Lower lobe of right lung (tissue), 2 donors: ENCODE results near the gene FGF6. TPM values are rescaled to one million over a fixed set of nuclear protein-coding genes. Genes with fewer than 3 reads are reported as not detected.
"Not testable (repeated sequence)": the region's sequence is repeated elsewhere in the genome, so short reads cannot be mapped to it uniquely, and the experiment has no call there.

Source experiments
- ATAC-seq, 2 donors: fragments of 200-7000 bp; cut with Tn5 transposase; one replicate each; pipeline ENCODE4 v1.9.1; 2020 to 2022; ENCODE audit warnings: mild to moderate bottlenecking in 2 of 2, moderate library complexity in 2 of 2
- DNase-seq: peaks from one replicate; pipeline ENCODE4 v3.0.0-alpha.2; 2020
- H3K27ac ChIP-seq: fragments of 200-600 bp; one replicate; pipeline ENCODE4 v1.8.0; 2022
- H3K27me3 ChIP-seq: fragments of 200-600 bp; one replicate; pipeline ENCODE4 v1.8.0; 2022; ENCODE audit warnings: low read depth
- H3K36me3 ChIP-seq: fragments of 200-600 bp; one replicate; pipeline ENCODE4 v1.8.0; 2022; ENCODE audit warnings: mild to moderate bottlenecking
- H3K4me1 ChIP-seq: fragments of 200-600 bp; one replicate; pipeline ENCODE4 v1.8.0; 2022
- H3K4me3 ChIP-seq: fragments of 200-600 bp; one replicate; pipeline ENCODE4 v1.8.0; 2022; ENCODE audit warnings: mild to moderate bottlenecking
- H3K9me3 ChIP-seq: fragments of 200-600 bp; one replicate; pipeline ENCODE4 v1.8.0; 2022
- CTCF ChIP-seq: fragments of 200-600 bp; IDR thresholded peaks from one replicate; pipeline ENCODE4 v1.8.0; 2022; ENCODE audit warnings: antibody characterized with exemption, mild to moderate bottlenecking
- intact Hi-C: fragments of 100-400 bp; cut with DNase I; formaldehyde crosslinking; loops from one replicate; pipeline ENCODE4 v1.11.0; 2022
- total RNA-seq: library from RNA; stranded (reverse); fragmentation: NEBNext Ultra II Directional; extraction: Animal tissue kit (Norgen Biotek cat#: 25700); gene quantifications from one replicate; pipeline ENCODE4 v1.2.1, GENCODE V29; 2021
- donor health status: DM: no; HTN: yes; CAD: no; lungs with severe emphysema.

FGF6 gene
- total RNA-seq, 1 donor from 2014 or later: not detected

- intact Hi-C loops: no loop called here
- no peaks in the 10 kb centered on the region for H3K9me3 ChIP-seq
- DNase-seq (no peak), ATAC-seq (no peak)
- no peak overlapping the region for H3K27ac ChIP-seq
- H3K36me3 ChIP-seq: no peaks in the 10 kb centered on the region
- no peaks in the 10 kb centered on the region for H3K4me1 ChIP-seq
- no peak for TF ChIP-seq CTCF
- H3K27me3 ChIP-seq: peaks cover 18% of the 10 kb centered on the region
- no peak overlapping the region for H3K4me3 ChIP-seq
These were observed 27.7 kb downstream of the FGF6 start for GRCh38 chr12:4417936-4418335.

- H3K9me3 ChIP-seq: no peaks in the 10 kb centered on the region
- intact Hi-C loops: no loop called here
- H3K4me1 ChIP-seq: no peaks in the 10 kb centered on the region
- ATAC-seq: no peak
- DNase-seq: no peak
- no peaks in the 10 kb centered on the region for H3K36me3 ChIP-seq
- peaks cover 18% of the 10 kb centered on the region for H3K27me3 ChIP-seq
- H3K27ac ChIP-seq: no peak overlapping the region
- no peak overlapping the region for H3K4me3 ChIP-seq
- no peak for TF ChIP-seq CTCF
These were observed 28.2 kb downstream of the FGF6 start for GRCh38 chr12:4417455-4417854.

GRCh38 chr12:4416276-4416675, 29.3 kb downstream of the FGF6 start:
- DNase-seq: no peak
- peaks cover 18% of the 10 kb centered on the region for H3K27me3 ChIP-seq
- H3K4me3 ChIP-seq: no peak overlapping the region
- no peaks in the 10 kb centered on the region for H3K4me1 ChIP-seq
- no peak for TF ChIP-seq CTCF
- no peaks in the 10 kb centered on the region for H3K36me3 ChIP-seq
- no peaks in the 10 kb centered on the region for H3K9me3 ChIP-seq
- H3K27ac ChIP-seq: no peak overlapping the region
- ATAC-seq: no peak
- intact Hi-C loops: no loop called here

- intact Hi-C loops: no loop called here
- TF ChIP-seq CTCF: no peak
- H3K27me3 ChIP-seq: peaks cover 8% of the 10 kb centered on the region
- H3K27ac ChIP-seq: no peak overlapping the region
- no peaks in the 10 kb centered on the region for H3K36me3 ChIP-seq
- no peak for ATAC-seq
- no peaks in the 10 kb centered on the region for H3K9me3 ChIP-seq
- H3K4me1 ChIP-seq: no peaks in the 10 kb centered on the region
- H3K4me3 ChIP-seq: no peak overlapping the region
- no peak for DNase-seq
These were observed 33.1 kb downstream of the FGF6 start for GRCh38 chr12:4412465-4412864.

GRCh38 chr12:4412056-4412455, 33.6 kb downstream of the FGF6 start:
- no peaks in the 10 kb centered on the region for H3K4me1 ChIP-seq
- ATAC-seq (no peak), DNase-seq (no peak)
- H3K27me3 ChIP-seq: peaks cover 4% of the 10 kb centered on the region
- no peaks in the 10 kb centered on the region for H3K36me3 ChIP-seq
- intact Hi-C loops: no loop called here
- H3K27ac ChIP-seq: no peak overlapping the region
- TF ChIP-seq CTCF: no peak
- H3K4me3 ChIP-seq: no peak overlapping the region
- no peaks in the 10 kb centered on the region for H3K9me3 ChIP-seq

- no peaks in the 10 kb centered on the region for H3K4me1 ChIP-seq
- TF ChIP-seq CTCF: no peak
- H3K27me3 ChIP-seq: no peaks in the 10 kb centered on the region
- H3K4me3 ChIP-seq: no peak overlapping the region
- H3K27ac ChIP-seq: no peak overlapping the region
- no peaks in the 10 kb centered on the region for H3K9me3 ChIP-seq
- intact Hi-C loops: no loop called here
- DNase-seq (no peak), ATAC-seq (no peak)
- no peaks in the 10 kb centered on the region for H3K36me3 ChIP-seq
These were observed 38.5 kb downstream of the FGF6 start for GRCh38 chr12:4407136-4407535.

GRCh38 chr12:4404877-4405637, 40.6 kb downstream of the FGF6 start:
- DNase-seq, H3K36me3 ChIP-seq, H3K27me3 ChIP-seq, H3K9me3 ChIP-seq, H3K27ac ChIP-seq, ATAC-seq, H3K4me1 ChIP-seq, H3K4me3 ChIP-seq, intact Hi-C loops: not testable (repeated sequence)
